Nephron progenitor cell (in vitro differentiated cells): Measurements from ENCODE around the gene CARS1.

Experiments
- DNase-seq: peaks from one replicate; pipeline ENCODE4 v3.0.0; 2021
- H3K27ac Mint-ChIP-seq: 2 replicates; pipeline ENCODE4 v1.8.0; 2021; ENCODE audit warnings: mild to moderate bottlenecking, moderate library complexity, mixed read lengths
- H3K27me3 Mint-ChIP-seq: 2 replicates; pipeline ENCODE4 v1.8.0; 2021; ENCODE audit warnings: mild to moderate bottlenecking, low read depth, mixed read lengths; ENCODE audit not compliant: poor library complexity
- H3K36me3 Mint-ChIP-seq: 2 replicates; pipeline ENCODE4 v1.8.0; 2021; ENCODE audit warnings: low read depth, mixed read lengths
- H3K4me1 Mint-ChIP-seq: 2 replicates; pipeline ENCODE4 v1.8.0; 2021; ENCODE audit warnings: mixed read lengths
- H3K4me3 Mint-ChIP-seq: 2 replicates; pipeline ENCODE4 v1.8.0; 2021; ENCODE audit warnings: mild to moderate bottlenecking, moderate library complexity, mixed read lengths
- H3K9me3 Mint-ChIP-seq: 2 replicates; pipeline ENCODE4 v1.8.0; 2021; ENCODE audit warnings: mild to moderate bottlenecking, moderate library complexity, mixed read lengths
- TF ChIP-seq, protein P1 (sequence below): fragments of 200-600 bp; sonication (generic); IDR thresholded peaks from 2 replicates; pipeline ENCODE4 v1.5.0; 2021; ENCODE audit warnings: antibody characterized with exemption

Gene CARS1

DNA sequence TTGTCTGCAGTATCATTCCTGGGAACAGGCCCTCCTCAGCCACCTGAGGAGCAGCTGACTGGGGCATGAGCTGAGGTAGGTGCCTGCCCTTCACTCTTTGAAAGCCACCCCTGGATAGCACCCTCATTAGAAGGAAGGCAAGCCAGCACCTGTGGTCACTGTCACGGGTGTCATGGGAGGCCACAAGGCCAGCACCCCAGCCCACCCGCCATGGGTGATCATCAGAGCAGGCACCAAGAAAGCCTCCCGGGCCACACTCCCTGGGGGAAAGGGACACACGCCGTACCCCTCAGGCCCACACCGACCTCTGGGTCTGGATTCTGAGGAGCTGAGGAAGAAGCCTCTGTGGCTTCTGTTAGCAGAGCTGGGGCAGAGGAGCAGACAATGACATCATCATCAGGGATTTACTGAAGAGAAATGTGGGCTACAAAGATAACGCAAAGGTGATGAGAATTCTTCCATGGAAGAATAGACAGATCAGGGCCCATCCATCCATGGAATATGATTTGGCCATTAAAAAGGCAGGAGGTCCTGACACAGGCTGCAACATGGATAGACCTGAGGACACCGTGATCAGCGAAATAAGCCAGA lies 48.4 kb downstream of the CARS1 start:
- TF ChIP-seq, protein P1, sequence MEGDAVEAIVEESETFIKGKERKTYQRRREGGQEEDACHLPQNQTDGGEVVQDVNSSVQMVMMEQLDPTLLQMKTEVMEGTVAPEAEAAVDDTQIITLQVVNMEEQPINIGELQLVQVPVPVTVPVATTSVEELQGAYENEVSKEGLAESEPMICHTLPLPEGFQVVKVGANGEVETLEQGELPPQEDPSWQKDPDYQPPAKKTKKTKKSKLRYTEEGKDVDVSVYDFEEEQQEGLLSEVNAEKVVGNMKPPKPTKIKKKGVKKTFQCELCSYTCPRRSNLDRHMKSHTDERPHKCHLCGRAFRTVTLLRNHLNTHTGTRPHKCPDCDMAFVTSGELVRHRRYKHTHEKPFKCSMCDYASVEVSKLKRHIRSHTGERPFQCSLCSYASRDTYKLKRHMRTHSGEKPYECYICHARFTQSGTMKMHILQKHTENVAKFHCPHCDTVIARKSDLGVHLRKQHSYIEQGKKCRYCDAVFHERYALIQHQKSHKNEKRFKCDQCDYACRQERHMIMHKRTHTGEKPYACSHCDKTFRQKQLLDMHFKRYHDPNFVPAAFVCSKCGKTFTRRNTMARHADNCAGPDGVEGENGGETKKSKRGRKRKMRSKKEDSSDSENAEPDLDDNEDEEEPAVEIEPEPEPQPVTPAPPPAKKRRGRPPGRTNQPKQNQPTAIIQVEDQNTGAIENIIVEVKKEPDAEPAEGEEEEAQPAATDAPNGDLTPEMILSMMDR, result no peak
- Mint-ChIP-seq H3K4me3 (no peak overlapping the region), H3K9me3 (no peaks in the 10 kb centered on the region), H3K27me3 (no peaks in the 10 kb centered on the region), H3K27ac (peak overlapping the region; percentile 65), H3K4me1 (no peaks in the 10 kb centered on the region), H3K36me3 (peaks cover 18% of the 10 kb centered on the region)
- DNase-seq, result no peak

DNA sequence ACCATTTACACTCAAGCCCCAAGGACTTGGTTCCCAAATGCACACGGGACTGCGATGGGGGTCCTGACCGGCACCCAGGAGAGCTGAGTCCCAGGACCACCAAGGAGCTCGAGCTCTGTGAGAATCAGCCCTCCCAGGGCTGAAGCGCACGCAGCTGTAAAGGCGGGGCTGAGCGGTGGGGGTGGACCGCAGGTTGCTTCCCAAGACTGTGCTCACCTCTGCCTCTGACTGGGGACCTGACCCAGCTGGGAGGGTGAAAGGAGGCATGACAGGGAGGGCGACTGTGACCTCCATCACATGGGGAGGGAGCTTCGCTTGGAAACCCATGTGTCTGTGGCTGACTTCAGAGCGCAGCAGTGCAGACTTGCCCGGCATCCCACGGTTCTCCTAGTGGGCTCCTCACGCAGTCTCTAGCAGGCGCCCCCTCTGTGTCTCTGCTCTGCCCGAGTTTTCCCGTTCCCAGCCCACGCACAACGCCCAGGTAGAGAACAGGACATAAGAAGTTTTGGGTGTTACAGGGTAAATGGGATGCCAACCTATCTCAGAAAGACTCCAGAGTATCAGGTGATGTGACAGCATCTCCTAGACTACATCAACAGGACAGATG lies 49.7 kb downstream of the CARS1 start:
- no peak for DNase-seq
- Mint-ChIP-seq H3K27ac (no peak overlapping the region), H3K4me3 (no peak overlapping the region), H3K36me3 (peaks cover 29% of the 10 kb centered on the region), H3K4me1 (no peaks in the 10 kb centered on the region), H3K27me3 (no peaks in the 10 kb centered on the region), H3K9me3 (no peaks in the 10 kb centered on the region)
- TF ChIP-seq, protein P1, result no peak

DNA sequence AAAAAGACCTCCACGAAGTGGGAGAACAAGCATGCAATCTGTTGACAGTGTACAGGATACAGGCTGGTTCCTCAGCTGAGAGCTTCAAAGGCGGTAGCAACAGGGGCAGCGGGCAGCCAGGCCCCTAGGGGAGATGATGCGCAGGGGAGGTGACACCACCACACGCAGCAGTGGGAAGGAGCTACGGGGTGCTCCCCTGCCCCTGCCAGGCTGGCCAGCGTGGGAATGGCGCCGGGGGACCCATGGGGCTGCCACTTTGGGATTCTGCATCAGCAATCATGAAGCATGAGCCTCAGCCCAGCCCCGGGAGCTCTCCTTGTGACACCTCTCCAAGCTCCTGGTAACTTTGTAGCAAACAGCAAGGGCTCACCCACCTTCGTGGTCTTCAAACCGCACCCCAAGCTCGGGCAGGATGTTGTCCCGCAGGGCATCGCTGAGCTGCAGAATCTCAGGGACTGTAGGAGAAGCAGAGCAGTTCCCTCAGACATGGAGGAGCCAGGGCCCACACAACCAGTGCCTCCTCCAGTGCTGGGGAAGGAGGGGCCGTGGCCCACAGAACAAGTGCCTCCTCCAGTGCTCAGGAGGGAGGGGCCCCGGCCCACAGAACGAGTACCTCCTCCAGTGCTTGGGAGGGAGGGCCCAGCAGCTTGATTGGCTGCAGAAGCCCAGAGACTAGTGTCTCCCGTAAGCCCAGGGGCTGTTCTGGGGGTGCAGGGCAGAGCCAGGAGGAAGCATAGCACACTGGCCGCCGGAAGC lies 50.5 kb downstream of the CARS1 start:
- Mint-ChIP-seq H3K36me3 (peaks cover 30% of the 10 kb centered on the region), H3K4me1 (no peaks in the 10 kb centered on the region), H3K4me3 (no peak overlapping the region), H3K9me3 (no peaks in the 10 kb centered on the region), H3K27me3 (no peaks in the 10 kb centered on the region), H3K27ac (no peak overlapping the region)
- TF ChIP-seq, protein P1, result no peak
- no peak for DNase-seq

DNA sequence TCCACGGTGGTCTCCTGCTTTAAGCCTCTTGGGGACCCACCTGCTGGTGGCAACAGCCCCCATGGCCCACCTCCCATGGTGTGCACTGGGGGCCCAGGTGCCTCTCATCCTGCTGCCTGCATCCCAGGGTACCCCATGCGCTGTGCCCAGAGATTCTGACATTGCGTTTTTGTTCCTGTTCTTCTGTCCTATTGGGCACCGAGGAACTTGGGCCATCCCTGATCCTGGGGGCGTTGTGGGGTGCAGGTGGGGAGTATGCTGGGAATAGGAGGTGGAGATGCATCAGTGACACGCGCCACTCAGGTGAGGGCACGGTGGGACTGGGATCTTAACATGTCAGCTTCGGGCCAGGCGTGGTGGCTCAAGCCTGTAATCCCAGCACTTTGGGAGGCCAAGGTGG lies 52.7 kb downstream of the CARS1 start:
- no peak for DNase-seq
- TF ChIP-seq, protein P1, result no peak
- peak overlapping the region; percentile 45 for H3K27ac Mint-ChIP-seq
- H3K9me3 Mint-ChIP-seq, result no peaks in the 10 kb centered on the region
- no peaks in the 10 kb centered on the region for H3K4me1 Mint-ChIP-seq
- no peaks in the 10 kb centered on the region for H3K27me3 Mint-ChIP-seq
- H3K36me3 Mint-ChIP-seq, result peaks cover 34% of the 10 kb centered on the region
- no peak overlapping the region for H3K4me3 Mint-ChIP-seq

DNA sequence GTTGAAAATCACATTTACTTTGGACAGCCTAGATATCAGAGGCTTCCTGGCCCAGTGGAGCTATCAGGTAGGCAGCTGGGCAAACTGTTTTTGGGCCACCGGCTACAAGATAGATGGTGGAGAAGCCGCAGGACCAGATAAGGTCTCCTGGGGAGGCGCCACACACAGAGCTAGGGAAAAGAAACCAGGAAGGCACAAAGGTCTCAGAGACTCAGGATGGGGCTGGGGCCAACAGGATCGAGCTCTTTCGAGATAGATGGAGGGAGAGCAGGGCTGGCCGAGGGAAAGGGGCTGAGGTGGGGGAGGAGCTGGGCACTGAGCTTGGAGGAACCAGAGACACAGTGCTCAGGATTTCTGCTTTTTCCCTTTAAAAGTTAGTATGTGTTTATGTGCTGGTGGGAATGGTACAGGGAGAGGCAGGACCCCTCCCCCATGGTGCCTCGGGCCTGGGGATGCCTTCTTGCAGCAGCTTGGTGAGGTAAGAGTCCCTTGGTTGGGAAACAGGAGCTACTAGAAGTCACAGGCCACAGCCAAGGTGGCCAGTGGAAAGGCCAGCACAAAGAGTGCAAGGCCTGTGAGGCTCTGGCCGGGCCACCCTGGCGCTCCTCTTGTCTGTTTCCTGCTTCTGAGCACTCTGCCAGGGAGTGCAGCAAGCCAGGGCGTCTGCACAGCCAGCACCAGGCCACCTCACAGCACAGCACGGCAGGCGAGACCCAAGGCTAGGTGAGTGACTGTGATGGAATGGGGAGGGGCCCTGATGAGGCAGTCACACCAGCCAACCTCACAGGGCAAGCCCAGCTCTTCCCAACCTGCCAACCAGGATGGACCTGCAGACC lies 53.6 kb downstream of the CARS1 start:
- Mint-ChIP-seq H3K9me3 (no peaks in the 10 kb centered on the region), H3K4me3 (no peak overlapping the region), H3K36me3 (peaks cover 28% of the 10 kb centered on the region), H3K4me1 (no peaks in the 10 kb centered on the region), H3K27me3 (no peaks in the 10 kb centered on the region), H3K27ac (no peak overlapping the region)
- TF ChIP-seq, protein P1, result no peak
- DNase-seq, result no peak
